Smooth muscle cell (in vitro differentiated cells): ENCODE measurements around the gene ASIC4. TPM values are rescaled to one million over a fixed set of nuclear protein-coding genes. Genes with fewer than 3 reads are reported as not detected.

Experiments used
- DNase-seq: peaks from one replicate; lab custom pipeline; 2025; ENCODE audit not compliant: unreplicated experiment; lab: John Stamatoyannopoulos, UW
- H2AFZ ChIP-seq: fragments of 200-600 bp; sonication (generic); 2 replicates; pipeline ENCODE4 v1.6.0; 2016; ENCODE audit warnings: antibody characterized with exemption, low read depth, mild to moderate bottlenecking
- H3F3A ChIP-seq: fragments of 200-600 bp; sonication (generic); 2 replicates; pipeline ENCODE4 v1.6.0; 2017; ENCODE audit warnings: antibody characterized with exemption, low read depth
- H3K27ac ChIP-seq: fragments of 200-600 bp; sonication (generic); 2 replicates; pipeline ENCODE4 v1.5.1; 2016; ENCODE audit warnings: low read depth, mild to moderate bottlenecking
- H3K27me3 ChIP-seq: fragments of 200-600 bp; sonication (generic); 2 replicates; pipeline ENCODE4 v1.6.1; 2016; ENCODE audit warnings: low read depth, mild to moderate bottlenecking
- H3K36me3 ChIP-seq: fragments of 200-600 bp; sonication (generic); 2 replicates; pipeline ENCODE4 v1.5.1; 2016; ENCODE audit warnings: low read depth
- H3K4me1 ChIP-seq: fragments of 200-600 bp; sonication (generic); 2 replicates; pipeline ENCODE4 v1.5.1; 2016; ENCODE audit warnings: low read depth
- H3K4me2 ChIP-seq: fragments of 200-600 bp; sonication (generic); 2 replicates; pipeline ENCODE4 v1.6.0; 2016; ENCODE audit warnings: mild to moderate bottlenecking
- H3K4me3 ChIP-seq: fragments of 200-600 bp; sonication (generic); 2 replicates; pipeline ENCODE4 v1.5.1; 2016; ENCODE audit warnings: mild to moderate bottlenecking
- H3K79me2 ChIP-seq: fragments of 200-600 bp; sonication (generic); 2 replicates; pipeline ENCODE4 v1.6.0; 2016; ENCODE audit warnings: low read depth, mild to moderate bottlenecking
- H3K9ac ChIP-seq: fragments of 200-600 bp; sonication (generic); 2 replicates; pipeline ENCODE4 v1.6.0; 2016; ENCODE audit warnings: low read depth
- H3K9me3 ChIP-seq: fragments of 200-600 bp; sonication (generic); replicated peaks from 2 replicates; pipeline ENCODE4 v1.5.1; 2016; ENCODE audit warnings: low read depth
- H4K20me1 ChIP-seq: fragments of 200-600 bp; sonication (generic); 2 replicates; pipeline ENCODE4 v1.6.0; 2016; ENCODE audit warnings: low read depth
- WGBS: methylation state at CpG from one replicate; pipeline ENCODE4 v1.1.7; 2016; ENCODE audit warnings: low lambda C conversion rate; 5-methylcytosine and 5-hydroxymethylcytosine counted together
- polyA plus RNA-seq: library from polyadenylated mRNA; unstranded; fragments of >200 nt; fragmentation: Nextera tagmentation; extraction: Ambion mirVana; gene quantifications from 2 replicates; pipeline ENCODE4 v1.2.1, GENCODE V29; 2016
- total RNA-seq: library from RNA; depleted of rRNA; stranded (reverse); fragments of >200 nt; gene quantifications from 2 replicates; pipeline ENCODE4 v1.2.3, GENCODE V29; 2014
- TF ChIP-seq, protein P1 (sequence below): fragments of 200-600 bp; sonication (generic); IDR thresholded peaks from 2 replicates; pipeline ENCODE4 v1.5.1; 2017; ENCODE audit warnings: borderline replicate concordance, mild to moderate bottlenecking, antibody characterized with exemption; ENCODE audit not compliant: insufficient read depth, poor library complexity, severe bottlenecking

Gene ASIC4
- total and polyA plus RNA-seq, 2 experiments from 2014 or later = 0.32 to 0.49 TPM

GRCh38 chr2:219555956-219556355 lies 41.7 kb downstream of the ASIC4 start:
- Histone ChIP-seq H3K79me2 (no peaks in the 10 kb centered on the region), H3F3A (no peaks in the 10 kb centered on the region), H3K27me3 (no peaks in the 10 kb centered on the region), H3K4me3 (no peak overlapping the region), H2AFZ (no peak overlapping the region), H3K4me2 (no peak overlapping the region), H3K4me1 (peaks cover 4% of the 10 kb centered on the region), H3K9me3 (no peaks in the 10 kb centered on the region), H3K9ac (no peak overlapping the region), H3K27ac (no peak overlapping the region), H3K36me3 (no peaks in the 10 kb centered on the region), H4K20me1 (peaks cover 2% of the 10 kb centered on the region)
- 97% methylated on average over 20 of the region's 20 CpGs for WGBS
- TF ChIP-seq, protein P1, sequence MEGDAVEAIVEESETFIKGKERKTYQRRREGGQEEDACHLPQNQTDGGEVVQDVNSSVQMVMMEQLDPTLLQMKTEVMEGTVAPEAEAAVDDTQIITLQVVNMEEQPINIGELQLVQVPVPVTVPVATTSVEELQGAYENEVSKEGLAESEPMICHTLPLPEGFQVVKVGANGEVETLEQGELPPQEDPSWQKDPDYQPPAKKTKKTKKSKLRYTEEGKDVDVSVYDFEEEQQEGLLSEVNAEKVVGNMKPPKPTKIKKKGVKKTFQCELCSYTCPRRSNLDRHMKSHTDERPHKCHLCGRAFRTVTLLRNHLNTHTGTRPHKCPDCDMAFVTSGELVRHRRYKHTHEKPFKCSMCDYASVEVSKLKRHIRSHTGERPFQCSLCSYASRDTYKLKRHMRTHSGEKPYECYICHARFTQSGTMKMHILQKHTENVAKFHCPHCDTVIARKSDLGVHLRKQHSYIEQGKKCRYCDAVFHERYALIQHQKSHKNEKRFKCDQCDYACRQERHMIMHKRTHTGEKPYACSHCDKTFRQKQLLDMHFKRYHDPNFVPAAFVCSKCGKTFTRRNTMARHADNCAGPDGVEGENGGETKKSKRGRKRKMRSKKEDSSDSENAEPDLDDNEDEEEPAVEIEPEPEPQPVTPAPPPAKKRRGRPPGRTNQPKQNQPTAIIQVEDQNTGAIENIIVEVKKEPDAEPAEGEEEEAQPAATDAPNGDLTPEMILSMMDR = no peak
- no peak for DNase-seq

- no peaks in the 10 kb centered on the region for H3K27me3 ChIP-seq
- H3F3A ChIP-seq = no peaks in the 10 kb centered on the region
- peaks cover 4% of the 10 kb centered on the region for H3K4me1 ChIP-seq
- H3K27ac ChIP-seq = no peak overlapping the region
- no peak for DNase-seq
- no peaks in the 10 kb centered on the region for H3K79me2 ChIP-seq
- TF ChIP-seq, protein P1 = no peak
- no peak overlapping the region for H3K9ac ChIP-seq
- H3K36me3 ChIP-seq = no peaks in the 10 kb centered on the region
- no peaks in the 10 kb centered on the region for H3K9me3 ChIP-seq
- no peaks in the 10 kb centered on the region for H4K20me1 ChIP-seq
- 94% methylated on average over 19 of the region's 19 CpGs for WGBS
- no peak overlapping the region for H3K4me3 ChIP-seq
- no peak overlapping the region for H2AFZ ChIP-seq
- H3K4me2 ChIP-seq = no peak overlapping the region
These were observed 42.1 kb downstream of the ASIC4 start for GRCh38 chr2:219556413-219556812.

GRCh38 chr2:219557320-219557719 lies 43.0 kb downstream of the ASIC4 start:
- no peak for DNase-seq
- Histone ChIP-seq H3K27ac (no peak overlapping the region), H2AFZ (no peak overlapping the region), H3K9me3 (no peaks in the 10 kb centered on the region), H3K27me3 (no peaks in the 10 kb centered on the region), H4K20me1 (no peaks in the 10 kb centered on the region), H3K4me1 (peaks cover 4% of the 10 kb centered on the region), H3K36me3 (no peaks in the 10 kb centered on the region), H3K4me2 (no peak overlapping the region), H3K4me3 (no peak overlapping the region), H3F3A (no peaks in the 10 kb centered on the region), H3K79me2 (no peaks in the 10 kb centered on the region), H3K9ac (no peak overlapping the region)
- WGBS = 95% methylated on average over 20 of the region's 21 CpGs
- TF ChIP-seq, protein P1 = no peak

DNA sequence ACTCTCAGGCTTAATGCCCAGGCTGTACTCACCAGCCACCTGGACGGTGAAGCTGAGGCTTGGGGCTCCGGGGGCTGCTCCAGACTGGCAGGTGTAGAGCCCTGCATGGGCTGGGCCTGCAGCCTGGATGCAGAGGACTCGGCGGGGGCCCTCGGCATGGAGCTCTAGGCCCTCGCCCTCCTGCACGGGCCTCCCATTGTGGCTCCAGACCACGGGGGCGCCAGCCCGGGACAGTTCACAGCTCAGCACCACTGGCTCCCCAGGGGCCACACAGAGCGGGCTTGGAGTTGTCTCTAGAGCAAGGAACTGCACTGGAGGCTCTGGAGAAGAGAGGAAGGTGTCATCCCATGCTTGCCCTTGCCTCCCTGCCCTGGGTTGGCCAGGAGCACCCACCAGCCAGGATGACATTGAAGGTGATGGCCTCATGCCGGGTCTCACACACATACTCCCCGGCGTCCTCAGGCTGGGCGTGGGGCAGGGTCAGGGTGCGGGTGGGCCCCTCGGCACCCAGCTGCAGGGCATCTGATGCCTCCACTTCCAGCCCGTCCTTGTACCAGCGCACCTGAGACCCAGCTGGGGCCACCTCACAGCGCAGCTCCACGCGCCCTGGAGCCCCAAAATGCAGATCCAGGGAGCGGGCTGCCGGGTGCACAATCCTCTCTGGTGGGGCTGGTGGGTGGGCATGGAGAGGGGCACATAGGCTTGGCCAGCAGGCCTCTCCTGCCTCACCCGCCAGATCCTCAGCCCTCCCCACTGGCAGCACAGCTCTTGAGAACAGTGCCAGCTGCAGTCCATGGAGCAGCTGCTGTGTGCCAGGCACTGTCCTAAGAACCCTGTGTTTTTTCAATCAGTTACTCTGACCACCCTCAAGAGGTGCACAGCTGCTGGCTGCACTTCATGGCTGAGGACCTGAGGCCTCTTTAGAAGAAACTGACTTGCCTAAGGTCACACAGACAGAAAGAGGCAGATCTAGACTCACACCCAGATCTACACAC lies 43.8 kb downstream of the ASIC4 start:
- WGBS = 96% methylated on average over 25 of the region's 25 CpGs
- DNase-seq = no peak
- H3K4me1 ChIP-seq = peaks cover under 1% of the 10 kb centered on the region
- no peak overlapping the region for H2AFZ ChIP-seq
- no peak overlapping the region for H3K4me2 ChIP-seq
- no peak overlapping the region for H3K27ac ChIP-seq
- no peaks in the 10 kb centered on the region for H4K20me1 ChIP-seq
- H3K27me3 ChIP-seq = no peaks in the 10 kb centered on the region
- no peak overlapping the region for H3K4me3 ChIP-seq
- no peaks in the 10 kb centered on the region for H3F3A ChIP-seq
- no peaks in the 10 kb centered on the region for H3K36me3 ChIP-seq
- no peak overlapping the region for H3K9ac ChIP-seq
- no peaks in the 10 kb centered on the region for H3K9me3 ChIP-seq
- H3K79me2 ChIP-seq = no peaks in the 10 kb centered on the region
- TF ChIP-seq, protein P1 = no peak
